MG63 (cell line): ENCODE results near the gene CLASP1. TPM values are rescaled to one million over a fixed set of nuclear protein-coding genes. Genes with fewer than 3 reads are reported as not detected.

Source experiments
- DNase-seq: peaks from one replicate; pipeline ENCODE4 v3.0.0-alpha.2; 2020
- H3K27me3 ChIP-seq: fragments of 250-450 bp; sonication (Bioruptor Pico); 2 replicates; pipeline ENCODE4 v1.5.1; 2020; ENCODE audit warnings: mild to moderate bottlenecking, moderate library complexity
- H3K36me3 ChIP-seq: fragments of 250-450 bp; sonication (Bioruptor Pico); 2 replicates; pipeline ENCODE4 v1.5.1; 2020; ENCODE audit warnings: mild to moderate bottlenecking, moderate library complexity
- H3K4me3 ChIP-seq: fragments of 250-450 bp; sonication (Bioruptor Pico); 2 replicates; pipeline ENCODE4 v1.5.1; 2020; ENCODE audit warnings: mild to moderate bottlenecking, moderate library complexity
- H3K9me3 ChIP-seq: fragments of 250-450 bp; sonication (Bioruptor Pico); 2 replicates; pipeline ENCODE4 v1.5.1; 2020; ENCODE audit warnings: mild to moderate bottlenecking, moderate library complexity
- total RNA-seq: library from RNA; depleted of rRNA; stranded (reverse); fragments of >200 nt; shearing (Covaris generic); gene quantifications from 2 replicates; pipeline ENCODE4 v1.2.3, GENCODE V29; 2014; ENCODE audit warnings: low replicate concordance

CLASP1 gene
- total RNA-seq, 1 experiment from 2014 or later = 20.8 TPM

DNA sequence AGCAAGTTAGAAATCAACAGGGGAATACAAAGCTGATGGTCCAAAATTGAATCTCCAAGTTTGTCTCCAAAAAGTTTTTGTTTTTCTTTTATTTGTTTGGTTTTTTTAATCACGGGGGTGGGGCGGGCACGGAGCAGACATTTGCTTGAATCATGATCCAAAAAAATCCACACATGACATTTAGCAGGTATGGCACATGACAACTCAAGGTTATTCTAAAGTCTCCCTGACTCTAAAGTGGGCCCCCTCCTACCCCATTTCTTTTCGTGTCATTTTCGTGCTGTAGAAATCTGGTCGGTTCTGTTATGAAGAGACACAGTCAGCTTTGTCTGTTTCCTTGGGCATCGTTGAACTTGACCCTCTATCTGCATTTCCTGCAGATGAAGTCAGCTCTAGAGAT is 104.0 kb downstream of the CLASP1 start:
- no peaks in the 10 kb centered on the region for H3K36me3 ChIP-seq
- H3K9me3 ChIP-seq = peaks cover 15% of the 10 kb centered on the region
- H3K27me3 ChIP-seq = no peaks in the 10 kb centered on the region
- DNase-seq = no peak
- no peak overlapping the region for H3K4me3 ChIP-seq

DNA sequence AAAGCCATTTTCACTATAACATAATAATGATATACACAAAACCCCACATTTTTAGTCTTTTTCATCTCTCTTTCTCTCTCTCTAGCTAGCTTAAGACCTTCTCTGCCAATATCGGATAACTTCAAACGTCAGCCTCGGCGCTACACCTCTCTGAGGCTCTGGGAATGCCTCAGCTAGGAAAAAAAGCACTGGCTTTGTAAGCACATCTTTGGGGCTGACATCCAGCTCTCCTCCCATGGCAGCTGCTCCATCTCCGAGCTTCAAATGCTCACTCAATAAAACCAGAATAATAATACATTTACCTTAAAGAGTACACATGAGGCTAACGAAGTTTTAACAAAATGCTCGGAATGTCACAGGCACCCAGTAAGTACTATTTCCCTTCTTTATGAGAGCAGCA is 107.8 kb downstream of the CLASP1 start:
- Histone ChIP-seq H3K9me3 (no peaks in the 10 kb centered on the region), H3K36me3 (no peaks in the 10 kb centered on the region), H3K4me3 (no peak overlapping the region), H3K27me3 (no peaks in the 10 kb centered on the region)
- no peak for DNase-seq

DNA sequence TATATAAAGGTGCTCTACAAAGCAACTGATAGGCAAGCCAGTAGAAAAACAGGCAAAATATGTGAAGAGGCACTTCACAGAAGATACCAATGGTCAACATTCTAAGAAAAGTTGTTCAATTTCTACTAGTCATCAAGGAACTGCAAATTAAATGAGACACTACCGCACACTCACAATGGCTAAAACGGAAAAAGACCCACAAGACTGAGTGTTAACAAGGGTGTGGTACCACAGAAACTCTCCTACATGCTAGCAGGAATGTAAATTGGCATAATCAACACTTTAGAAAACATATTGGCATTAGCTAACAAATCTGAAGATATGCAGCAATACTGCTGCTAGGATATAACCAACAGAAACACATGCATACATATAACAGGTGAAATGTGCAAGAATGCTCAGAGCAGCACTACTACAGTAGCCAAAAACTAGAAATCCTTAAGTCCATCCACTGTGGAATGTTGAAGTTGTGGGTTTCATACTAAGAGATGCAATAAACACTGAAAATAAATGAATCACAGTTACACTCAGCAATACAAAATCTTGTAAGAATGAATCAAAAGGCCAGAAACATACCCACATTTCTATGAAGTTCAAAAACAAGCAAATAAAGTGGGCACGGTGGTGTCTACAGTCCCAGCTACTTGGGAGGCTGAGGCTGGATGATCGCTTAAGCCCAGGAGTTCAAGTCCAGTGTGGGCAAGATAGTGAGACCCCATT is 109.4 kb downstream of the CLASP1 start:
- H3K27me3 ChIP-seq = no peaks in the 10 kb centered on the region
- no peaks in the 10 kb centered on the region for H3K9me3 ChIP-seq
- no peak for DNase-seq

DNA sequence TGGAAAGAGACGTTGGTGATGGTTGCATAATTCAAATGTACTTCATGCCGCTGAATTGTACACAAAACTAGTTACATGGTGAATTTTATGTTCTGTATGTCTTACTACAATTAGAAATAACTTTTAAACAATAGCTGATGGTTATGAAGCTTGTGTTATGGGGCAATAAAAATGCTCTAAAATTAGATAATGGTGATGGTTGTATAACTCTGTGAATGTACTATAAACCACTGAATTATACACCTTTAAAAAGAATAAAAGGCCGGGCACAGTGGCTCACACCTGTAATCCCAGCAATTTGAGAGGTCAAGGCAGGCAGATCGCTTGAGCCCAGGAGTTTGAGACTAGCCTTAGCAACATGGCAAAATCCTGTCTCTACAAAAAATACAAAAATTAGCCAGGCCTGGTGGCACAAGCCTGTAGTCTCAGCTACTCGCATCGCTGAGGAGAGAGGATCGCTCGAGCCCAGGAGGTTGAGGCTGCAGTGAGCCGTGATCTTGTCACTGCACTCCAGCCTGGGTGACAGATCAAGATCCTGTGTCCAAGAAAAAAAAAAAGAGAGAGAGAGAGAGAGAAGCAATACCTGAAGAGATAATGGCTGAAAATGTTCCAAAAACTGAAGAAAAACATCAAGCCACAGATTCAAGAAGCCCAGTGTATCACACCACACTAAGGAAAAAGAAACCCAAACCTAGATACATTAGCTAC is 112.3 kb downstream of the CLASP1 start:
- DNase-seq = no peak
- no peaks in the 10 kb centered on the region for H3K36me3 ChIP-seq
- H3K9me3 ChIP-seq = no peaks in the 10 kb centered on the region
- no peaks in the 10 kb centered on the region for H3K27me3 ChIP-seq
- no peak overlapping the region for H3K4me3 ChIP-seq

More for the DNA sequence above, 109.4 kb downstream of the CLASP1 start:
- Histone ChIP-seq H3K36me3 (no peaks in the 10 kb centered on the region), H3K4me3 (no peak overlapping the region)

DNA sequence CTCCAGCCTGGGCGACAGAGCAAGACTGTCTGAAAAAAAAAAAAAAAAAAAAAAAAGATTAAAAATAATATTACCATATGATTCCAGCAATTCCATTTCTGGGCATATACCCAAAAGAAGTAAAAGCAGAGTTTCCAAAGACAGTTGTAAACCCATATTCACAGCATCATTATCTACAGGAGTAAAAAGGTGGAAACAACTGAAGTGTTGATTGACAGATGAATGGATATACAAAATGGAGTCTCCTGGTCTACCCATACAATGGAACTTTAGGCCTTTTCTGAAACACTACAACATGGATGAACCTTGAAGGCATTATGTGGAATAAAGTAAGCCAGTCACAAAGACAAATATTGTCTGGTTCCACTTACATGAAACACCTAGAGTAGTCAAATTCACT is 112.9 kb downstream of the CLASP1 start:
- H3K36me3 ChIP-seq = no peaks in the 10 kb centered on the region
- DNase-seq = no peak
- H3K27me3 ChIP-seq = no peaks in the 10 kb centered on the region
- H3K9me3 ChIP-seq = no peaks in the 10 kb centered on the region
- H3K4me3 ChIP-seq = no peak overlapping the region

DNA sequence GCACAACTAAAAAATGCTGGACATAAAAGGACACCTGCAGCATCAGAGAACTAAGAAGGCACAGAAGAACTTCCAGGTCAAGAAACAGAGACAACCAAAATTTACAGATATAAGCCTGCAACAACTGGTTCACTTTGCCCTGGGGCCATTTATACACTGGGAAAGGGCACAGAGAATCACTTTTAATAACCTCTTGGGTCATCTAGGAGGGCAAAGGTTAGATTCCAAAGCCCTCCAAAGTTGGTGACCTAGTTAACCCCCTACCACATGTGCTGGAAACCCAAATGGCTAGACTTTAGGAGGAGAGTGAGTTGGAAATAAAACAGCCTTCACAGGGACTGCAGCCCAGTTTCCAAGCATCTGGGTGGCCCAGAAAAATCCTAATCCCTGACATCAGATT is 115.3 kb downstream of the CLASP1 start:
- DNase-seq = no peak
- Histone ChIP-seq H3K36me3 (no peaks in the 10 kb centered on the region), H3K9me3 (no peaks in the 10 kb centered on the region), H3K27me3 (no peaks in the 10 kb centered on the region), H3K4me3 (no peak overlapping the region)

DNA sequence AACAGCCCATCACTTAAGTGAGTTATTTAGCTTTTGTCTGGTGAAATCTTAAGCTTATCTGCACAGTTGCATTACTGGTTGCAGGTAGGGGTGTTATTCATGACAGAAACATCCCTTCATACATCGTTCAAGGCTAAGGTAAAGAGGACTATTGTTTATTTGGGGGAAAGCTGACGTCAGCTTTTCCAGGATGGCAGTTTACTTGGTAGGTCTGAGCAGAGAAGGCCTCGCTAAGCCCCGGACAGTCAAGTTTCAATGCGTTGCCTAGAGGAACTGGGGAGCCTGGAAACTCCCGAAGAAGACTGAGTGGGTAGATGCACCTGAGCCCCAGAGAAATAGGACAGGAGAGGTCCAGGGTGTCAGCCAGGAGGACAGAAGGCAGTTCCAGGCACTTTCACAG is 116.4 kb downstream of the CLASP1 start:
- H3K4me3 ChIP-seq = no peak overlapping the region
- no peak for DNase-seq
- H3K36me3 ChIP-seq = peaks cover 11% of the 10 kb centered on the region; the same call in 1 of the 2 replicates
- no peaks in the 10 kb centered on the region for H3K9me3 ChIP-seq
- H3K27me3 ChIP-seq = no peaks in the 10 kb centered on the region

DNA sequence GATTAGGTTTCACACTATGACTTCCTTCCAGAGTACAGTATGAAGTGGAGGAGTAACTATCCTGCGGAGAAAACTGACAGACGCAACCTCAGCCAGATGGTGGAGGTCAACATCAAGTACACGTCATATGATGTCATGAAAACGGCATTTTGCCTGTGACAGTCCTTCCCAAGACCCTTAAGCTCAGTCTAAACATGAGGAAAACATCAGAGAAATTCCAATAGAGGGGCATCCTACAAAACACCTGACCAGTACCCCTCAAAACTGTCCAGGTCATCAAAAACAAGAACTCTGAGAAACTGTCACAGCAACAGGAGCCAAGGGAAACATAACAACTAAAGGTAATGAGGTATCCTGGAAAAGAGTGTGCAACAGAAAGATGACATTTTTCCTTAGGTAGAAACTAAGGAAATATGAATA is 116.9 kb downstream of the CLASP1 start:
- H3K9me3 ChIP-seq = no peaks in the 10 kb centered on the region
- DNase-seq = peak; percentile 22
- peak overlapping the region; percentile 82 for H3K4me3 ChIP-seq
- no peaks in the 10 kb centered on the region for H3K27me3 ChIP-seq
- H3K36me3 ChIP-seq = peaks cover 16% of the 10 kb centered on the region

DNA sequence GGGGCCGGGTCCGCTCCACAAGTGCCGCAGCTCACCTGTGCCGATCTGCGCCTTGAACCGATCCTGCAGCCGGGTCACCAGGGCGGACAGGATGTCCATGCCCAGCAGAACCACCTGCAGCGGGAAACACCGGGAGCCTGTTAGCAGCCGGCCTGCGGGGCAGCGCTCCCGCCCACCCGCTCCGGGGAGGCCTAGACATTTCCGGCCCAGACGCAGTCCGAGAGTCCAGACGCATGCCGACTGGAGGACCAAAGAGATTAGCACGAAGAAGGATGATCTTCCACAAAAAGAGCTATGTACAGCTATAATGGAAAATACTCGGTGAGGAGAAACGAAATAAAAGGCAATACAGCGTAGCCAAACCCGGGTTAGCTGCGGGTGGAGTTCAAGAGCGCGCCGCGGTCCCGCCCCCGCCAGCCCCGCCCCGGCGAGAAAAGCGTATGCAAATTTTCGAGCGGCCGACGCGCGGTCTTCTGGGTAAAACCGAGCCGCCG is 119.0 kb downstream of the CLASP1 start:
- Histone ChIP-seq H3K4me3 (peak overlapping the region; percentile 82), H3K36me3 (peaks cover 37% of the 10 kb centered on the region), H3K9me3 (no peaks in the 10 kb centered on the region), H3K27me3 (no peaks in the 10 kb centered on the region)
- DNase-seq = peak; percentile 80

DNA sequence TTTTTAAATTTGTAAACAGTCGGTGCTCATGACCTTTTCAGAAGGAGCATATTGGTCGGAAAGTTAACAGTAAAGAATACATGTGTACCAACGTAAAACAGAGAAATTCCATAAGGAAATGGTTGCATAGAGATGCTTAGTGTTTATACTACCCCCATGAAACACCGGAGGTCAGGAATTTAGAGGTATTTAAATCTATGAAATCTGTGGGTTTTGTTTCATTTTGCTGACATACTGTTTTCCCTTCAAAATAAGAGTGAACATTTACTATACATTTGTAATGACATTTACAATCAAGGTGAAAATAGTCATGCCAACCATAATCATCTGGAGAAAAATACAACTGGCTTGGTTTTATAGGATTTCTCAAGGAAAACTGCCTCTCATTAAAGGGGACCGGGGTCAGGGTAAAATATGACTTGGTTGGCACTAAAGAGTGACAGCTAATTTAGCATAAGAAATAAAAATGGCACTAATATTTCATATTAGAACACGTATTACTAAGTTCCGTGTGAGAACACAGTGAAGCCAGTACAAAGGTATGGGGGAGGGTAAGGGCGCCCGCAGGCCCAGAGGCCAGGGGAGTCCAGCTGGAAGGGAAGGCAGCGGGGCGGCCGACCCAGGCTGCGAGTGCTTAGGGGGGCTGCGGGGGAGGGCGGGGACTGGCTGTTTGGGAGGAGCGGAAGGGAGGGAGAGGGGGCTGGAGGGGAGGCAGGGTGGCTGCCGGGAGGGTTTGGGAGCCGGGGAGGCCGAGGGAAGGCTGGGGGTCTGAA is 119.6 kb downstream of the CLASP1 start:
- Histone ChIP-seq H3K36me3 (peaks cover 40% of the 10 kb centered on the region), H3K27me3 (no peaks in the 10 kb centered on the region), H3K4me3 (peak overlapping the region; percentile 82), H3K9me3 (no peaks in the 10 kb centered on the region)
- DNase-seq = peak; percentile 78

DNA sequence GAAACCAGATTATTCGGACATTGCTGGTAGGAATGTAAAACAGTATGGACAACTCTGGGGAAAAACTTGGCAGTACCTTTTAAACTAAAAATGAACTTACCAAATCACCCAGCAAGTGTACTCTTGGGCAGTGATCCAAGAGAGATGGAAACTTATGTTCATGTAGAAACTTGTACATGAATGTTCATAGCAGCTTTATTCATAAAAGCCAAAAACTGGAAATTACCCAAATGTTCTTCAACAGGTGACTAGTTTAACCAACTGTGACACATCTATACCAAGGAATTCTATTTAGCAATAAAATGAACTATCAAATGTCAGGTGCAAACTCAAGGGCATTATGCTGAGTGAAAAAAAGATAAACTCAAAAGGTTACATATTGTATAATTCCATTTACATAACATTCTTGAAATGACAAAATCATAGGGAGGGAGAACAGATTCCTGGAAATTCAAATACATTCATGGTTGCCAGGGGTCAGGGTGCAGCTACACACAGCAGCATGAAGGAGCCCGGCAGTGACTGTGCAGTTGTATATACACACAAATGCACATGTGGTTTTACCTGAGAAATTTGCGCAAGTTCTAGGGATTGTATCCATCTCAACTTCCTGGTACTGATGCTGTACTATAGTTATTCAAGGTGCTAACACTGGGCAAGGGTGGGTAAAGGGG is 122.1 kb downstream of the CLASP1 start:
- DNase-seq = no peak
- H3K27me3 ChIP-seq = no peaks in the 10 kb centered on the region
- H3K36me3 ChIP-seq = peaks cover 53% of the 10 kb centered on the region
- no peak overlapping the region for H3K4me3 ChIP-seq
- H3K9me3 ChIP-seq = no peaks in the 10 kb centered on the region

DNA sequence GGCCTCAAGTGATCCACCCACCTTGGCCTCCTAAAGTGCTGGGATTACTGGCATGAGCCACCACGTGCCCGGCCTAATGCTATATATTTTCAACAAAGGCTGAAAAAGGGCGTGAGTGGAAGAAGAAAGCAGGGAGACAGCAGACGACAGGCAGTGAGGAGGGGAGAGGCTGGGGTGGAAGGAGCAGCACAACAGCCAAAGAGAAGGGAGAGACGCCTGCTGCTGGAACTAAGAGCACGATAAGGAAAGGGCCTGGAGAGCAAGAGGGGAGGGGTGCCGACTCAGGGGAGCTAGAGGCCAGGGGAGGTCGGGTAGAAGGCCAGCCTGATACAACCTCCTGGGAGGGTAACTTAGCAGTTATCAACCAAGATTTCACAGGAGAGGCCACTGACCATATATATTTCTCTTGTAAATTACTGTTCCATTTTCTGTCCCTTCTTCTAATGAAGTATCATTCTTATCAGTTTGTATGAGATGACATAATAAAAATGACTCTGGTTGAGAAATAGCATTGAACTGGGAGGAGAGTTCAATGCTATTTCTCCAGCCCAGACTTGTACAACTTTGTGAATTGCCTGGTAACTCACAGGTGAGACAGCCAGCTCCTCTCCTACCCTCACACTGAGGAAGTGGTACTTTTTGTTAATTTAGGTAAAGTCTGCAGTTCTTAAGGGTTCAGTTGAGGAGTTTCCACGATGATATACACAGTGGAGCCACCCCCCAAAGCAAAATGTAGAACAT is 124.4 kb downstream of the CLASP1 start:
- no peak for DNase-seq
- H3K9me3 ChIP-seq = no peaks in the 10 kb centered on the region
- H3K27me3 ChIP-seq = no peaks in the 10 kb centered on the region
- peaks cover 63% of the 10 kb centered on the region for H3K36me3 ChIP-seq
- H3K4me3 ChIP-seq = no peak overlapping the region

DNA sequence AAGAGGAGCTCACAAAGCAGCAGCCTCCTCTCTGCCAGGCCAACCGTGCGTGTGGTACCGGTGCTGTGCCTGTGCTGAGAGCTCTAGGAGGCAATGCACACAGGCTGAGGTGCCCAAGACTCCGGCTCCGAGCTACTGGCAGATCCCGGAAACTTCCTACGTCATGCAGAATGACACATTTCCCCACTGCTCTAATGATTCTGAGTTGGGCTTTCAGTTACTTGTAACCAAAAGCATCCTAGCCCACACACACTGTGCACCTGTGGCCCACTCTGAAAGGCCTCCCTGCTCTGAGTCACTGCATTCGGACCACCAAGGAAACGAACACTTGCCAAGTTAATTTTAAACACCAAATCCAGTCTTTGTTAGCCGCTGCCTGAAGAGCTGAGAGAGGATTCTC is 127.9 kb downstream of the CLASP1 start:
- Histone ChIP-seq H3K9me3 (no peaks in the 10 kb centered on the region), H3K36me3 (peaks cover 48% of the 10 kb centered on the region), H3K27me3 (no peaks in the 10 kb centered on the region), H3K4me3 (no peak overlapping the region)
- DNase-seq = no peak

DNA sequence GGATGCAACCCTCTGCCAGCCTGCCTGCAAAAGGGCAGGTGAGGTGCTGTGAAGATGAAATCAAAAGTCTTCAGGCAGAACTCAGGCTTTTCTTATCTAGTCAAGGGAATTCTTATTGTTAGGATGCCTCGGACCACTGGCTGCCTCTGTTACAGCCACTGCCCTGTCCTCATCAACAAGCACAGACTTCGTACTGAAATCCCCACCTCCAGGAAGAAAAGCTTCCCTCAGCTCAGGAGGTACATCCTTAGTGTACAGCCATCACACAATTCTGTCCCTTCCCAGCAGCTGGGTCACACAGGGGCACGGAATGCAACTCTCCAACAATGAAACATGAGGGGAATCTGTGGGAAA is 128.6 kb downstream of the CLASP1 start:
- Histone ChIP-seq H3K4me3 (no peak overlapping the region), H3K9me3 (no peaks in the 10 kb centered on the region), H3K36me3 (peaks cover 40% of the 10 kb centered on the region), H3K27me3 (no peaks in the 10 kb centered on the region)
- no peak for DNase-seq

DNA sequence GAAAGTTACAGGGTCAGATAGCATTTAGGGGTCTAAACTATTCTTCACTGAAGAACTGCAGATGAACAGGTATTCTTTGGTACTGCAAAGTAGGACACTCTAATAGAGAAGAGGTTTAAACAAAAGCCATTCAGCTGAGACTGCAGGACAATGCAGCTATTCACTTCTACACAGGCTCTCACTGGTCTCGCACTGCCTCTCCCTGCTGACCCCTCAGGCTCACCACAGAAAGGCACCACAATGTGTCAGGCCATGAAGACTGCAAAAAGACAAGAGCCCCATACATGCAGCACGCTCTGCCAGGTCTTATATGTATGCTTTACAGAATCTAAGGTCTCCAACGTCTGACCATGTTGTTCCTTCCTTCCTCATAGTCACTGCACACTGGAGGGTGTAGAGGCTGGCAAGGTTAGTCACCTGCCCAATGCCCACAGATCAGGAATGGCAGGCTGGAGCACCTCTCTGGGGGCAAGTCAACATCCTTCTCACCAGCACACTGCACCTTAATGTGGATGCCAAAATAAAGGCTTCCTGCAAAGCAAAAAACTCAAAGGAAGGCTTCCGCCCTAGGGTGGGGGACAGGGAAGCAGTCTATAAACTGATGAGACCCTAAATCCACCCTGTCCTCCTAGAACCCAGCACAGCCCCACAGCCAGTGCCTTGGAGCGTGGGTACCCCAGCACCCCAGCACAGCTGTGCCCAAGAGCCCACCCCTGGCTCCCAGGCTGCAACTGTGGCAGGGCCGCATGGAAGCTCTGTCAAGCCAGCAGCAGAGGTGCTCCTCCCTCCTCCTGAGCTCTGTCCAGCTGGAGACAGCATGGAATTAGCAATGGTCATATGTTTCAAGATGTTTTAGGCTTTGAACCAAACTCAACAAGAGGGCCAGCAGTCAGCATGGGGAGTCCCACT is 129.3 kb downstream of the CLASP1 start:
- Histone ChIP-seq H3K4me3 (no peak overlapping the region), H3K27me3 (no peaks in the 10 kb centered on the region), H3K36me3 (peaks cover 35% of the 10 kb centered on the region), H3K9me3 (no peaks in the 10 kb centered on the region)
- no peak for DNase-seq
